ENCODE measurements around the gene IRX4. TPM values are rescaled to one million over a fixed set of nuclear protein-coding genes. Genes with fewer than 3 reads are reported as not detected.

The IRX4 gene
- total RNA-seq, 1 donor from 2014 or later: 0.72 TPM

DNA sequence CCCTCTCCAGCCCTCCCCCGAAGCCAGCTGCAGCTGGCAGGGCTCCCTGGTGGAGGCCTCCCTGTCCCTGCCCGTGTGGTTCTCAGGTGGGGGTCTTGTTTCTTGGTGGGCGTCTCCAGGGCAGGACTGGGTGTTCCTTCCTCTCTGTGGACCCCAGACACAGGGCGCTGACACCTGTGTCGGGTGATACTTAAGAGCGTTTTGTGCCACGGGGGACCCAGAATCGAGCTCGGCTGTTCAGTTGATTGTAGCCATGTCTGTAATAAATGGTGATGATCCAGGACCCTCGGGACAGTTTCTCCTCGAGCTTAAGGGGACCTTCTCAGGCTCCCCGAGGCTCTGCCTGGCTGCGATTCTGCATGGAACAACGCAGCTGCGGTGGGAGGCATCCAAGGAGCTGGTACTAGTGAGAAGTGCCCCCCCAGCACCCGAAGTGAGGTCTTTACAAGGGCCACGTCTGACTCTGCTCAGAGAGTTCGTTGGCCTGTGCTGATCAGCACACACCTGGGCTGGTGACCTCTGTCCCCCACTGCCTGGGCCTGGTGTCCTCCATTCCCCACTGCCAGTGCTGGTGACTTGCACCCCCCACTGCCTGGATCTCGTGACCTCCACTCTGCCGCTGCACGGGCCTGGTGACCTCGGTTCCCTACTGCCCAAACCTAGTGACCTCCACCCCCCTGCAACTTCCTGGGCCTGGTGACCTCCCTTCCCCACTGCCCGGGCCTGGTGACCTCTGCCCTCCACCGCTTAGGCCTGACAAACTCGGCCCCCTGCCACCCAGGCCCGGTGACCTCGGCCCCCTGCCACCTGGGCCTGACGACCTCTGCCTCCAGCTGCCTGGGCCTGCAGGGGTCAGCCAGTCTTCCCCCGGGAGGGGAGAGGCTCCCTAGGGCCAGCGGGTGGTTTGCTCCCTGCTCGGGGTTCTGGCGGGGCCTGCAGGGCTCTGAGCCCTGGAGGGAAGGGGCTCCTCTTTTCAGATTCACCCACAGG lies 45.5 kb downstream of the IRX4 start:
- no peak overlapping the region for H3K27ac Mint-ChIP-seq (ENCODE audit: unreplicated experiment)
- H3K9me3 Mint-ChIP-seq (ENCODE audit: unreplicated experiment): no peaks in the 10 kb centered on the region
- no peaks in the 10 kb centered on the region for H3K36me3 Mint-ChIP-seq (ENCODE audit: low read depth, unreplicated experiment)
- DNase-seq (ENCODE audit: low spot score): no peak
- no peak overlapping the region for H3K4me3 Mint-ChIP-seq (ENCODE audit: unreplicated experiment)
- TF ChIP-seq, protein P1, sequence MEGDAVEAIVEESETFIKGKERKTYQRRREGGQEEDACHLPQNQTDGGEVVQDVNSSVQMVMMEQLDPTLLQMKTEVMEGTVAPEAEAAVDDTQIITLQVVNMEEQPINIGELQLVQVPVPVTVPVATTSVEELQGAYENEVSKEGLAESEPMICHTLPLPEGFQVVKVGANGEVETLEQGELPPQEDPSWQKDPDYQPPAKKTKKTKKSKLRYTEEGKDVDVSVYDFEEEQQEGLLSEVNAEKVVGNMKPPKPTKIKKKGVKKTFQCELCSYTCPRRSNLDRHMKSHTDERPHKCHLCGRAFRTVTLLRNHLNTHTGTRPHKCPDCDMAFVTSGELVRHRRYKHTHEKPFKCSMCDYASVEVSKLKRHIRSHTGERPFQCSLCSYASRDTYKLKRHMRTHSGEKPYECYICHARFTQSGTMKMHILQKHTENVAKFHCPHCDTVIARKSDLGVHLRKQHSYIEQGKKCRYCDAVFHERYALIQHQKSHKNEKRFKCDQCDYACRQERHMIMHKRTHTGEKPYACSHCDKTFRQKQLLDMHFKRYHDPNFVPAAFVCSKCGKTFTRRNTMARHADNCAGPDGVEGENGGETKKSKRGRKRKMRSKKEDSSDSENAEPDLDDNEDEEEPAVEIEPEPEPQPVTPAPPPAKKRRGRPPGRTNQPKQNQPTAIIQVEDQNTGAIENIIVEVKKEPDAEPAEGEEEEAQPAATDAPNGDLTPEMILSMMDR (IDR thresholded peaks at IDR 0.05; ENCODE audit: unreplicated experiment): no peak
- H3K27me3 Mint-ChIP-seq (ENCODE audit: unreplicated experiment): peaks cover 5% of the 10 kb centered on the region
- H3K4me1 Mint-ChIP-seq (ENCODE audit: unreplicated experiment): peaks cover 5% of the 10 kb centered on the region

DNA sequence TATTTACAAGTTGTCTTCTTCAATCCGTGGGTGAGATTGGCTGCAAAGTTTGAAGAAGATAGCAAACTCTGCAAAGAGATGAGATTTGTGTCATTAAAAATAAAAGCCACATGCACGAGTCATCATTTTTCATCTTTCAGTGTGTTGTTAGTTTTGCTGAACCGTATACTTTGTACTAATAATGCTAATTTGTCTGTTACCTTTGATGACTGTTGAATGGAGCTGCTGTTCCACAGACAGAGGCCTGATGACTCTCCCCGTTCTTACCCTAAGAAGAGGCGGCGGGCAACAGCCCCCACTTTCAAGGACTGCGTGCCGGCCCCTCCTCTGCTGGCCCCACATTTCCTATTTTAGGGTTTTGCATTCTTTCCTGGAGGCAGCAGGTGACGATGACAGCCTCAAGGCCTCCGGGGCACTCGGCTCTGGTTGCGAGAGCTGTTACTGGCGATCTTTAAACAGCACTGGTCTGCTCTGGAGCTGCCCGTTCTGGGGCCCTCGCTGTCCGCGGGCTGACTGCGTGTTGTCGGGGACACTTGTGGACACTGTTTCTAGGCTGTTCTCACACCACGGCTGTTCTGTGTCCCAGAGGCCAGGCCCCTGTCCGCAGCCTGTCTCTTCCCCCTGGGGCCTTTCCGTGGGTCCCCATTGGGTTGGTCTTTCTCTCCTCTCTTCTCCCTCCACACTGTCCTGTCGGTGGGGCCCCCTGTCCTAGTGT lies 46.4 kb downstream of the IRX4 start:
- peaks cover 10% of the 10 kb centered on the region for H3K4me1 Mint-ChIP-seq (ENCODE audit: unreplicated experiment)
- no peak for DNase-seq (ENCODE audit: low spot score)
- H3K9me3 Mint-ChIP-seq (ENCODE audit: unreplicated experiment): no peaks in the 10 kb centered on the region
- TF ChIP-seq, protein P1 (IDR thresholded peaks at IDR 0.05; ENCODE audit: unreplicated experiment): no peak
- peaks cover 5% of the 10 kb centered on the region for H3K27me3 Mint-ChIP-seq (ENCODE audit: unreplicated experiment)
- H3K4me3 Mint-ChIP-seq (ENCODE audit: unreplicated experiment): no peak overlapping the region
- H3K27ac Mint-ChIP-seq (ENCODE audit: unreplicated experiment): no peak overlapping the region
- no peaks in the 10 kb centered on the region for H3K36me3 Mint-ChIP-seq (ENCODE audit: low read depth, unreplicated experiment)

DNA sequence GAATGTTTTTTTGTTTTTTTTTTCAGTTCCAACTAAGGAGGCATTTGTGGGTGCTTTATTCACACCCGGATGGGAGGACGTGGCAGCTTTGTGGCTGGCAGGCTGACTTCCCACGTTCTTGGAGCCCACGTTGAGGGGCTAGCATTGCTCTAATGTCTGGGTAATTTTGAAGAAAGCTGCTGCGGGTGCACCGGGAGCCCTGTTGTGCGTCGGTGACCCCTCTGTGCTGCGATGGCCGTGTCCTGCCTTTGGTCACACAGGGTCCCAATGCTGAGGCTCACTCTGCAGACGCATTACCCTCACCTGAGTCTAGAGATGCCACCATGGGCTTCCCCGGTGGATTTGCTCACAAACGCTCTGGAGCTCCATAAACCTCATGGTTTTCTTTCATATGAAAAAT lies 47.3 kb downstream of the IRX4 start:
- Mint-ChIP-seq H3K4me1 (ENCODE audit: unreplicated experiment) (peaks cover 10% of the 10 kb centered on the region), H3K27me3 (ENCODE audit: unreplicated experiment) (peaks cover 3% of the 10 kb centered on the region), H3K36me3 (ENCODE audit: low read depth, unreplicated experiment) (no peaks in the 10 kb centered on the region)

DNA sequence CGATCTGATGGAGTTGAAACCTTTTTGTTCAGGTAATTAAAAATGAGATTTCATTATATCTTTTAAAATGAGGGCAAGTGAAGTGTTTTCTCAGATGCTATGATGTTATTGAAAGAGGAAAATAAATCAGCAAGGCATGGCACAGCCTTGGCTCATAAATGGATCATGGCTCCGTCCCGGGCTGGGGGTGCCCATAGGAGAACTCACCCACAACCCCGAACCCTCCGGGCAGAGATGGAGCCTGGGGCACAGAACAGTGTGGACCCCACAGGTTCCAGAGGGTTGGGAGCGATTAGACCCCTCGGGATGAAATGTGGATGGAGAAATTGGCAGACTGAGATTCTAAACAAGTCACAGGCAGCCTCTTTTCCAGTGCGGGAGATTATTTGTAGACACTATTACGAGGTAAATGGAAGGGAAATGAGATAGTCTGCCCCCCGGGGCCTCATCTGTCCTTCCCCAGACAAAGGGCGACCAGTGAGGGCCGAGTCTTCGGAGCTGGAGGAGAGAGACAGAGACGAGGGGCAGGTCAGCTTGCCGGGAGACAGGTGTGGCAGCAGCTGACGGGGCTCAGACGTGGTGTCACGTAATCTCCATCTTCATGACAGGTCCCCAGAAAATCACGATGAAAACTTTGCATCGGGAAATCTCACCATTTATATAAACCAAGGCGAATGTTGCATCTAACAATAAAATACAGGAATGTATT lies 47.9 kb downstream of the IRX4 start:
- peaks cover 3% of the 10 kb centered on the region for H3K27me3 Mint-ChIP-seq (ENCODE audit: unreplicated experiment)
- no peaks in the 10 kb centered on the region for H3K36me3 Mint-ChIP-seq (ENCODE audit: low read depth, unreplicated experiment)
- peaks cover 10% of the 10 kb centered on the region for H3K4me1 Mint-ChIP-seq (ENCODE audit: unreplicated experiment)
- DNase-seq (ENCODE audit: low spot score): no peak
- H3K27ac Mint-ChIP-seq (ENCODE audit: unreplicated experiment): no peak overlapping the region
- TF ChIP-seq, protein P1 (IDR thresholded peaks at IDR 0.05; ENCODE audit: unreplicated experiment): no peak
- H3K4me3 Mint-ChIP-seq (ENCODE audit: unreplicated experiment): no peak overlapping the region
- no peaks in the 10 kb centered on the region for H3K9me3 Mint-ChIP-seq (ENCODE audit: unreplicated experiment)

More for the DNA sequence above, 47.3 kb downstream of the IRX4 start:
- no peak overlapping the region for H3K4me3 Mint-ChIP-seq (ENCODE audit: unreplicated experiment)
- H3K9me3 Mint-ChIP-seq (ENCODE audit: unreplicated experiment): no peaks in the 10 kb centered on the region
- DNase-seq (ENCODE audit: low spot score): no peak
- TF ChIP-seq, protein P1 (IDR thresholded peaks at IDR 0.05; ENCODE audit: unreplicated experiment): no peak
- H3K27ac Mint-ChIP-seq (ENCODE audit: unreplicated experiment): no peak overlapping the region

Measured in endothelial cell (in vitro differentiated cells).